Keratinocyte (primary cell): ENCODE measurements around the gene RNF26. TPM values are rescaled to one million over a fixed set of nuclear protein-coding genes. Genes with fewer than 3 reads are reported as not detected.

Source experiments
- DNase-seq: peaks from one replicate; pipeline ENCODE4 v3.0.0-alpha.2; 2011; ENCODE audit warnings: low read depth, missing footprints, low spot score
- FAIRE-seq: peaks from 2 replicates; lab custom pipeline; 2011; peaks lifted over from hg19 to GRCh38; lab: Jason Lieb, UNC
- H2AFZ ChIP-seq: 2 replicates; pipeline ENCODE4 v1.6.0; 2012; ENCODE audit warnings: low read length, control low read depth, inconsistent platforms; ENCODE audit not compliant: control insufficient read depth
- H3K27ac ChIP-seq: 2 replicates; pipeline ENCODE4 v1.5.1; 2011; ENCODE audit warnings: low read length; ENCODE audit not compliant: control insufficient read depth, insufficient read depth
- H3K27me3 ChIP-seq: 3 replicates; pipeline ENCODE4 v1.6.0; 2011; ENCODE audit warnings: low read length; ENCODE audit not compliant: control insufficient read depth, insufficient read depth; ENCODE audit errors: extremely low read depth
- H3K36me3 ChIP-seq, 2 experiments: 2 replicates in 1 of 2; 3 replicates in 1 of 2; pipeline ENCODE4 v1.5.1; 2011; ENCODE audit warnings: low read length in 2 of 2, mild to moderate bottlenecking in 1 of 2; ENCODE audit not compliant: control insufficient read depth in 2 of 2, insufficient read depth in 2 of 2; ENCODE audit errors: extremely low read depth in 1 of 2
- H3K4me1 ChIP-seq: 3 replicates; pipeline ENCODE4 v1.5.1; 2011; ENCODE audit warnings: low read length; ENCODE audit not compliant: control insufficient read depth, insufficient read depth; ENCODE audit errors: extremely low read depth
- H3K4me2 ChIP-seq: 3 replicates; pipeline ENCODE4 v1.6.0; 2011; ENCODE audit warnings: low read depth, low read length; ENCODE audit not compliant: control insufficient read depth, insufficient read depth; ENCODE audit errors: extremely low read depth
- H3K4me3 ChIP-seq, 3 experiments: fragments of 200-600 bp in 1 of 3; sonication (generic) in 1 of 3; 2 replicates in 2 of 3; 3 replicates in 1 of 3; pipeline ENCODE4 v1.5.1; 2011 to 2016; ENCODE audit warnings: low read length in 3 of 3, mild to moderate bottlenecking in 3 of 3, control low read depth in 2 of 3, inconsistent platforms in 1 of 3, low read depth in 1 of 3, mixed read lengths in 1 of 3, mixed run types in 1 of 3, moderate library complexity in 1 of 3; ENCODE audit not compliant: control insufficient read depth in 2 of 3, insufficient read depth in 2 of 3; ENCODE audit errors: extremely low read depth in 1 of 3
- H3K79me2 ChIP-seq: 2 replicates; pipeline ENCODE4 v1.6.0; 2012; ENCODE audit warnings: low read length; ENCODE audit not compliant: control insufficient read depth, insufficient read depth
- H3K9ac ChIP-seq: 3 replicates; pipeline ENCODE4 v1.6.0; 2011; ENCODE audit warnings: low read length; ENCODE audit not compliant: control insufficient read depth, insufficient read depth; ENCODE audit errors: extremely low read depth
- H3K9me1 ChIP-seq: 3 replicates; pipeline ENCODE4 v1.6.0; 2011; ENCODE audit warnings: low read length; ENCODE audit not compliant: control insufficient read depth, insufficient read depth; ENCODE audit errors: extremely low read depth
- H3K9me3 ChIP-seq: 2 replicates; pipeline ENCODE4 v1.5.1; 2012; ENCODE audit warnings: low read depth, low read length; ENCODE audit not compliant: control insufficient read depth
- H4K20me1 ChIP-seq: 3 replicates; pipeline ENCODE4 v1.6.0; 2011; ENCODE audit warnings: low read length; ENCODE audit not compliant: control insufficient read depth, insufficient read depth; ENCODE audit errors: extremely low read depth
- EZH2 ChIP-seq: IDR thresholded peaks from one replicate; pipeline ENCODE4 v1.6.1; 2012; ENCODE audit warnings: inconsistent platforms, mild to moderate bottlenecking, low read length, moderate library complexity
- dilution Hi-C: fragments of 300-500 bp; cut with MboI; formaldehyde crosslinking; loops from one replicate; pipeline ENCODE4 v1.7.0; 2020; ENCODE audit warnings: low sequenced_read_pairs; ENCODE audit not compliant: extremely low pct_ligation_motif_present
- polyA minus RNA-seq, 3 experiments: library from RNA; depleted of rRNA, polyadenylated mRNA; stranded (reverse); fragments of >200 nt; gene quantifications; 1 replicate in 1 of 3; 2 replicates in 1 of 3; 3 replicates in 1 of 3; pipeline ENCODE4 v1.2.3, GENCODE V29; 2011
- polyA plus RNA-seq, 5 experiments: library from polyadenylated mRNA; depleted of rRNA in 3 of 5; stranded (reverse) in 3 of 5; stranded (forward) in 1 of 5; unstranded in 1 of 5; fragments of >200 nt; gene quantifications; 1 replicate in 1 of 5; 2 replicates in 3 of 5; 3 replicates in 1 of 5; pipeline versions ENCODE4 v1.2.1 to v1.2.3, GENCODE V29; 2011 to 2012; ENCODE audit warnings: missing spikeins in 2 of 5, low read depth in 1 of 5, low replicate concordance in 1 of 5
- TF ChIP-seq, protein P1 (sequence below), 3 experiments: IDR thresholded peaks in 1 of 3; conservative IDR thresholded peaks in 1 of 3; optimal IDR thresholded peaks in 1 of 3; 2 replicates in 2 of 3; 3 replicates in 1 of 3; pipeline versions ENCODE3 to v1.5.1; 2011; ENCODE audit warnings: low read length in 3 of 3, mild to moderate bottlenecking in 3 of 3, moderate library complexity in 2 of 3, control low read depth in 1 of 3, inconsistent platforms in 1 of 3; ENCODE audit not compliant: insufficient read depth in 2 of 3; ENCODE audit errors: extremely low read depth in 1 of 3

RNF26 gene
- polyA plus RNA-seq (9.1 to 27.7 TPM (median 13.2 TPM) in 3 replicates), polyA minus RNA-seq (24.4 to 88.9 TPM (median 29.9 TPM) in 3 replicates)
- 2.2 TPM for polyA plus RNA-seq (2011; ENCODE audit: low read depth)
- 13.2 and 16.9 TPM in 2 replicates for polyA plus RNA-seq (2011; cell fraction: cytosol; rRNA removed)
- 18.1 and 23.2 TPM in 2 replicates for polyA plus RNA-seq (2011; cell fraction: nucleus; rRNA removed)
- 13.8 and 26.8 TPM in 2 replicates for polyA plus RNA-seq (2012; ENCODE audit: low replicate concordance)
- 26.1 TPM for polyA minus RNA-seq (2011; cell fraction: cytosol; rRNA and poly(A)+ RNA removed)
- 15.9 and 21.3 TPM in 2 replicates for polyA minus RNA-seq (2011; cell fraction: nucleus; rRNA and poly(A)+ RNA removed)

DNA sequence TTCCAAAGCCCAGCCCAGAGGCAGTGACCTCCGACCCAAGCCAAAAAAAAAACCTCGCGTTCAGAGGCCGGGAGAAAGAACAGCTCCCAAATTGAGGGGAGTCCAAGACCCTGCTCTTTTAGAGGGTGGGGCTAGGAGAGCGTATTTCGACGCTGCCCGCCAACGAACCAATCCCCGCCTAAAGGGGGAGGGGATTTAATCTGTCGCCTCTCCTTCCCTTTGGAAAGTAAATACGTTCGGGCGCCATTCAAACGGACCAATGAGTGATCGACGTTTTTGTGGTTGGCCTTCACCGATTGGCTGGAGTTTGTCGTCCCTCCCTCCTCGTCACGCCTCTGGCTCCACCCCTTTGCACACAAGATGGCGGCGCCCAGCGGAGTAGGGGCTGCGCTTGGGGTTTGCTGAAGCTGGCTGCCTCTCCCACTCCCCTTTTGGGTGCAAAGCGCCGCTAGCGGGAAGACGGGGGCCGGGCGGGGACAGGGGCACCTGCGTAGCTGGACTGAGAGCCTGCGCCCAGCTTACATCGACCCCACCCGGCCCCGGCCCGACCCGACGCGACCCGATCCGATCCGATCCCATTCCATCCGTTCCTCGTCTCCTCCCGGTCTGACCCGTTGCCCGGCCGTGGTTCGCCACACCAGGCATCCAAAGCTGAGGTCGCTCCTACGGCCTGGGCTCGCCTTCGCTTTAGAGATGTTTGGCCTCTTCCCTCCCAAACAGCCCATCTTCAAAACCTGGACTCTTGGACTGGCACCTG is at the start of gene RNF26:
Gene RNF26, plus strand, starts transcription at position 354 of the 757 bp plus-strand sequence. CDS start 596 bp downstream, outside the sequence.
- Histone ChIP-seq H3K79me2 (peaks cover 26% of the 10 kb centered on the region), H3K4me3 (peak within 1 kb of the TSS; percentile 83 to 97 (median 96)), H3K4me2 (peak within 1 kb of the TSS; percentile 99), H3K4me1 (peaks cover 19% of the 10 kb centered on the region), H4K20me1 (peaks cover 3% of the 10 kb centered on the region), H3K36me3 (peaks cover 4 to 14% of the 10 kb centered on the region in 2 experiments), H3K9me1 (no peaks in the 10 kb centered on the region), H3K27me3 (peaks cover 4% of the 10 kb centered on the region), H3K9me3 (no peaks in the 10 kb centered on the region), H3K27ac (peak within 1 kb of the TSS; percentile 87), H3K9ac (peak within 1 kb of the TSS; percentile 91), H2AFZ (peak within 1 kb of the TSS; percentile 92)
- dilution Hi-C loops, result no loop called here
- peak; percentile 97 for FAIRE-seq
- TF ChIP-seq, protein P1, sequence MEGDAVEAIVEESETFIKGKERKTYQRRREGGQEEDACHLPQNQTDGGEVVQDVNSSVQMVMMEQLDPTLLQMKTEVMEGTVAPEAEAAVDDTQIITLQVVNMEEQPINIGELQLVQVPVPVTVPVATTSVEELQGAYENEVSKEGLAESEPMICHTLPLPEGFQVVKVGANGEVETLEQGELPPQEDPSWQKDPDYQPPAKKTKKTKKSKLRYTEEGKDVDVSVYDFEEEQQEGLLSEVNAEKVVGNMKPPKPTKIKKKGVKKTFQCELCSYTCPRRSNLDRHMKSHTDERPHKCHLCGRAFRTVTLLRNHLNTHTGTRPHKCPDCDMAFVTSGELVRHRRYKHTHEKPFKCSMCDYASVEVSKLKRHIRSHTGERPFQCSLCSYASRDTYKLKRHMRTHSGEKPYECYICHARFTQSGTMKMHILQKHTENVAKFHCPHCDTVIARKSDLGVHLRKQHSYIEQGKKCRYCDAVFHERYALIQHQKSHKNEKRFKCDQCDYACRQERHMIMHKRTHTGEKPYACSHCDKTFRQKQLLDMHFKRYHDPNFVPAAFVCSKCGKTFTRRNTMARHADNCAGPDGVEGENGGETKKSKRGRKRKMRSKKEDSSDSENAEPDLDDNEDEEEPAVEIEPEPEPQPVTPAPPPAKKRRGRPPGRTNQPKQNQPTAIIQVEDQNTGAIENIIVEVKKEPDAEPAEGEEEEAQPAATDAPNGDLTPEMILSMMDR (optimal IDR thresholded peaks at IDR 0.05 in 1 of 3, IDR thresholded peaks at IDR 0.05 in 1 of 3, conservative IDR thresholded peaks at IDR 0.05 in 1 of 3; ENCODE audit: extremely low read depth in 1 of 3, insufficient read depth in 2 of 3, low read length in 3 of 3), result no peak
- TF ChIP-seq EZH2, result no peak
- peak; percentile 85 for DNase-seq

DNA sequence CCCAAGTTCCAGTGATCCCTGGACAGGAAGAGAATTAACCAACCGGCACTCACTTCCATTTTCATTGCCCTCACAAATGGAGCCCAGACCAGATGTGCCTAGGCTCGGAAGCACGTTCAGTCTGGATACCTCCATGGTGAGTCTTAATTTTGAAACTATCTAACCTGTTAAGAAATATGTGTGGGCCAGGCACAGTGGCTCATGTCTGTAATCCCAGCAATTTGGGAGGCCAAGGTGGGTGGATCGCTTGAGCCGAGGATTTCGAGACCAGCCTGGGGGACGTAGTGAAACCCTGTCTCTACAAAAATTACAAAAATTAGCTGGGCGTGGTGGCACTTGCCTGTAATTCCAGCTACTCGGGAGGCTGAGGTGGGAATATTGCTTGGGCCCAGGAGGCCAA is 48.9 kb upstream of the RNF26 start:
- Histone ChIP-seq H2AFZ (no peak overlapping the region), H3K9ac (no peak overlapping the region), H3K9me3 (no peaks in the 10 kb centered on the region), H3K4me1 (no peaks in the 10 kb centered on the region), H3K27ac (no peak overlapping the region), H3K4me2 (no peak overlapping the region), H3K9me1 (no peaks in the 10 kb centered on the region), H3K27me3 (no peaks in the 10 kb centered on the region), H3K79me2 (no peaks in the 10 kb centered on the region), H4K20me1 (no peaks in the 10 kb centered on the region), H3K4me3 (no peak overlapping the region), H3K36me3 (peaks cover 19 to 20% of the 10 kb centered on the region in 2 experiments)
- dilution Hi-C loops, result no loop called here
- no peak for TF ChIP-seq EZH2
- TF ChIP-seq, protein P1 (optimal IDR thresholded peaks at IDR 0.05 in 1 of 3, IDR thresholded peaks at IDR 0.05 in 1 of 3, conservative IDR thresholded peaks at IDR 0.05 in 1 of 3; ENCODE audit: extremely low read depth in 1 of 3, insufficient read depth in 2 of 3, low read length in 3 of 3), result no peak
- DNase-seq, result no peak
- FAIRE-seq, result no peak
